22Rv1 (cell line): ENCODE data around the gene SUPT16H.

Source experiments
- H3K27ac ChIP-seq: fragments of 450-650 bp; 2 replicates; pipeline ENCODE4 v1.5.1; 2017
- CTCF ChIP-seq: fragments of 450-650 bp; IDR thresholded peaks from 2 replicates; pipeline ENCODE4 v1.5.1; 2017; ENCODE audit warnings: mild to moderate bottlenecking
- ZFX ChIP-seq: fragments of 450-650 bp; IDR thresholded peaks from 2 replicates; pipeline ENCODE4 v1.6.1; 2017; ENCODE audit warnings: antibody characterized with exemption, borderline replicate concordance

SUPT16H gene

GRCh38 chr14:21302013-21302835 lies 81.6 kb downstream of the SUPT16H start:
- H3K27ac ChIP-seq: no peak overlapping the region
- TF ChIP-seq ZFX (no peak), CTCF (no peak)
